GM13976 (cell line): ENCODE measurements around the gene LAMA5.
A peak's percentile ranks its signal among the peaks of the same experiment; 100 is the strongest.

Experiments
- DNase-seq: peaks from one replicate; pipeline ENCODE4 v3.0.0; 2012; ENCODE audit warnings: low spot score
- in situ Hi-C: fragments of 300-500 bp; cut with MboI; formaldehyde crosslinking; loops from one replicate; pipeline ENCODE4 v1.12.0; 2022; ENCODE audit warnings: low sequenced_read_pairs, mixed read lengths, inconsistent platforms; ENCODE audit not compliant: unreplicated experiment
- TF ChIP-seq, protein P1 (sequence below): IDR thresholded peaks from 2 replicates; pipeline ENCODE4 v1.5.1; 2012; ENCODE audit warnings: borderline replicate concordance, mild to moderate bottlenecking; ENCODE audit not compliant: insufficient read depth; ENCODE audit errors: extremely low read depth, missing control alignments, control extremely low read depth

The LAMA5 gene

DNA sequence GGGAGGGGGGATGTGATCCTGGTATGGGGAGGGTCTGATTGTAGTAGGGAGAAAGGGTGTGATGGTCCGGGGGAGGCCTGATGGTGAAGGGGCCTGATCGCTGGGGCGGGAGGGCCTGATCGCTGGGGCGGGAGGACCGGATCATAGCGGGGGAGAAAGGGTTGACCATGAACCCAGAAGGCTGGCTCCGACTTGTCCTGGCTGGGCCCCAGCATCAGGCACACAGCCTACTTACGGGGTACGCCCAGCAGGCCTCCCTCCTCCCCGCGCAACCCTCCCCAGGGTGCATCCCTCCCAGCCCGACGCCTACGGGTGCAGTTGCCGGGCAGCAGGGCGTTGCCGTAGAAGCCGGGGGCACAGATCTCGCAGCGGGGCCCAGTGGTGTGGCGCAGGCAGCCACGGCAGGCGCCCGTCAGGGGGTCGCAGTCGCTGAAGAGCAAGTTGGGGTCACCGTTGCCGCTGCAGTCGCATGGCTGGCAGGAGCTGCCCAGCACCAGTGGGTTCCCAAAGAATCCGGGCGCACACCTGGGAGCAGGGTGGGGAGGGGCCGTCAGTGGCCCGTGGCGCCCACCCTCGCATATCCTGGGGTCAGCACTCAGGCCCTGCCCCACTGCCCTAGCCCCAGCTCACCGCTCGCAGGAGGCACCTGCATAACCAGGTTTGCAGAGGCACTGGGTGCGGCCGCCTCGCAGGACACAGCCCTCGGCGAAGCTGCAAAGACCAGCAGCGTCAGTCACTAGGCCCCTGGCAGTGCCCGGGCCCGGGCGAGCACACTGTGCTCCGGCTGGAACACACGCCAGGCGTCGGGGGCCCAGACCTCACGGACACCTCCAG, 43.7 kb downstream of the LAMA5 start:
- no peak for DNase-seq
- TF ChIP-seq, protein P1, sequence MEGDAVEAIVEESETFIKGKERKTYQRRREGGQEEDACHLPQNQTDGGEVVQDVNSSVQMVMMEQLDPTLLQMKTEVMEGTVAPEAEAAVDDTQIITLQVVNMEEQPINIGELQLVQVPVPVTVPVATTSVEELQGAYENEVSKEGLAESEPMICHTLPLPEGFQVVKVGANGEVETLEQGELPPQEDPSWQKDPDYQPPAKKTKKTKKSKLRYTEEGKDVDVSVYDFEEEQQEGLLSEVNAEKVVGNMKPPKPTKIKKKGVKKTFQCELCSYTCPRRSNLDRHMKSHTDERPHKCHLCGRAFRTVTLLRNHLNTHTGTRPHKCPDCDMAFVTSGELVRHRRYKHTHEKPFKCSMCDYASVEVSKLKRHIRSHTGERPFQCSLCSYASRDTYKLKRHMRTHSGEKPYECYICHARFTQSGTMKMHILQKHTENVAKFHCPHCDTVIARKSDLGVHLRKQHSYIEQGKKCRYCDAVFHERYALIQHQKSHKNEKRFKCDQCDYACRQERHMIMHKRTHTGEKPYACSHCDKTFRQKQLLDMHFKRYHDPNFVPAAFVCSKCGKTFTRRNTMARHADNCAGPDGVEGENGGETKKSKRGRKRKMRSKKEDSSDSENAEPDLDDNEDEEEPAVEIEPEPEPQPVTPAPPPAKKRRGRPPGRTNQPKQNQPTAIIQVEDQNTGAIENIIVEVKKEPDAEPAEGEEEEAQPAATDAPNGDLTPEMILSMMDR, result no peak
- in situ Hi-C loops, result no loop called here

DNA sequence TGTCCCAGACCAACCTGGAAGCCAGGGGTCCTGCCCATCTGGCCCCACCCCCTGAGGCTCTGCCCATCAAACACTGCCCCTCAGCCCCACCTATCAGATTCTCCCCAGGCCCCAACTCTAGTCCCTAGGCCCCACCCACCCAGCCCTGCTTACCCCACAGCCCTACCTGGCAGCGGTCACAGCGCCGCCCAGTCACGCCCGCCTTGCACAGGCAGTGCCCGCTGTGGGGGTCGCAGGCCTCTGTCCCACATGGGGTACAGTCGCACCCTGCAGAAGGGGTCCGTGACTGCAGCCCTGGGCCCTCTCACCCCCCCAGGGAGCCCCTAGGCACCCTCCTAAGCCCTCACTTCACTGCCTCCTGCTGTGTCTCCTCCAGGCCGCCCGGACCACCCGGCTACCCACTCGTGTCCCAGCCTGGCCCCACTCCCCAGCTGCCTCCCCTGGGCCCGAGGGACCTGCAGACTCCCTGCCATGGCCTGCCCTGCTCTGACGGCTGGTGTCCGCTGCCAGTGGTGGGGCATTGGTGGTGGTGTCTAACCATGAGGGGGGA, 44.5 kb downstream of the LAMA5 start:
- TF ChIP-seq, protein P1, result no peak
- in situ Hi-C loops, result no loop called here
- no peak for DNase-seq

DNA sequence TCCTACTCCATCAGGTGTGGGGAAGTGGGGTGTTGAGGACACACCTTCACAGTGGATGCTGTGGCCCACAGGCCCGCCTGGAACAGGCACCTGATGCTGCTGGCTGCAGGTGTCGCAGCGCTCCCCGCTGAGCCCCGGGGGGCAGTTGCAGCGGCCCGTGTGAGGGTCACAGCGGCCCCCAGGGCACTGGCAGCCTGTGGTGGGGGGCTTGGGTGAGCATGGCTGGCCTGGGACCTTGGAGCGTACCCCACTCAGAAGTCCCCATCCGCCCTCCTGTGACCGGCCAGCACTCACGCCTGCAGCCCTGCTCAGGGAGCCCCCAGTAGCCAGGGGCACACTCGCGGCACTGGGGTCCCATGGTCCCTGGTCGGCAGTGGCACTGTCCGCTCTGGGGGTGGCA, 45.1 kb downstream of the LAMA5 start:
- DNase-seq, result no peak
- in situ Hi-C loops, result no loop called here
- TF ChIP-seq, protein P1, result no peak

DNA sequence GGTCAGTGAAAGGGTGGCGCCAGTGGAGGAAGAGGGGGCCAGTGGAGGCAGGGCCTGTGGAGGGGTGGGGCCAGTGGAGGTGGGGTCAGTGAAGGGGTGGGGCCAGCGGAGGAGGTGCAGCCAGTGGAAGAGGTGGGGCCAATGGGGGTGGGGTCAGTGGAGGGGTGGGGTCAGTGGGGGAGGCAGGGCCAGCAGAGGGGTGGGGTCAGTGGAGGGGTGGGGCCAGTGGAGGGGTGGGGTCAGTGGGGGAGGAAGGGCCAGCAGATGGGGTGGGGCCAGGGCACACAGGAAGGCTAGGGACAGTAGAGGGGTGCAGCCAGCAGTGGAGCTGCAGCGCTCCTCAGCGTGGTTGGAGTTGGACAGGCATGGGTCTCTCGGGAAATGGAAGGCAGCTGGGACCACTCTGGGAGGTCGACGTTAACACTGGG, 45.6 kb downstream of the LAMA5 start:
- TF ChIP-seq, protein P1, result no peak
- in situ Hi-C loops, result no loop called here
- peak; percentile 71 for DNase-seq

DNA sequence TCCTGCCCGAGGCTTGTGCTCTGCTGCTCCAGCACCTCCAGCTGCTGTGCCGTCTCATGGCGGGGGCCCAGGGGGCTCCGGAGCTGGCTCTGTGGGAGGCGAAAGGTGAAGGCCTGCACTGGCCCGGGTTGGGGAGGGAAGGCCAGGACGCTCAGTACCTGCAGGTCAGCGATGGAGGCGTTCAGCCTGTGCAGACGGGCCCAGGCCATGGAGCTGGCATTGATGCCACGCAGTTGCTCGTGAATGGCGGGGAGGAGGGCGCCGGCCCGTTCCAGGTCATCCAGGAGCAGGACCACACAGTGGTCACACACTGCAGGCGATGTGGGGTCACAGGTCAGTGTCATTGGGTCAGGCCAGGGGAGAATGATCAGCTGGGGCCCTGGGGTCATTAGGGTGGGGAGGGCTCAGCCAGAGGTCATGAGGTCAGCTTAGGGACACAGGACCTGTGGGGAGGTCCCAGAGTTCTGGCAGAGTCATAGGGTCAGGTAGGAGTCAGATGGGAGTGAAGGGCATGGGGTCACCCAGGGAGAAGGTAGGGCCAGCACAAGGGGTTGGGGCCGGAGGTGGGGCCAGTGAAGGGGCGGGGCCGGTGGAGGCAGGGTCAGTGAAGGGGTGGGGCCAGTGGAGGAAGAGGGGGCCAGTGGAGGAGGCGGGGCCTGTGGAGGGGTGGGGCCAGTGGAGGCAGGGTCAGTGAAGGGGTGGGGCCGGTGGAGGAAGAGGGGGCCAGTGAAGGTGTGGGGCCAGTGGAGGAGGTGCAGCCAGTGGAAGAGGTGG, 46.3 kb downstream of the LAMA5 start:
- in situ Hi-C loops, result no loop called here
- no peak for DNase-seq
- TF ChIP-seq, protein P1, result no peak

DNA sequence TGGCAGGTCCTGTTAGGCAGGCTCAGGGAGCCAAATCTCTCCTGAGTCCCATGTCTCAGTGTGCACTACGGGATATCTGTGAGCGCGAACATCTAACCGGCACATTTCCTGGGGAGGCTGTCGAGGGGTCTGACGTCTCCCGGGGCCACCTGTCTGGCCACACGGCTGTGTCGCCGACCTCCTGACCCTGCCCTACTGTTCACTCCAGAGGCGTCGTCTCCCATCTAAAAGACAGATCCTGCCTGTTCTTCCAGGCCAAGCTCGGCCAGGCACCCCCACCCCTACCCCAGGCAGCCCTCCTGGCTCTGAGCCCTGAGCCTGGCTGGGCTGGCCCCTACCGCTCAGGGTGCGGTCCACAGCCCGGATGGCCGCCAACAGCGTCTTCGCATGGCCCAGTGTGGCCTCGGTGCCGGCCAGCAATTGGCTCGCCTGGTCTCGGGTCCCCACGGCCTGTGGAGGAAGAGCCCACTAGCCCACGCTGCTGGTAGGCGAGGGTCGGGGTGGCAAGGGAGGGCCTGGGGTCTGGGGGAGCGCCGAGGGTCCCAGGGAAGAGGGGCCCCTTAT, 47.7 kb downstream of the LAMA5 start:
- DNase-seq, result no peak
- in situ Hi-C loops, result no loop called here
- TF ChIP-seq, protein P1, result no peak
